CD4-positive, CD25-positive, alpha-beta regulatory T cell (primary cell): ENCODE results near the gene KIF26B. TPM values are rescaled to one million over a fixed set of nuclear protein-coding genes. Genes with fewer than 3 reads are reported as not detected.
A peak's percentile ranks its signal among the peaks of the same experiment; 100 is the strongest.

Source experiments
- ATAC-seq, 2 donors: fragments of 150-1000 bp; cut with Tn5 transposase; one replicate each; pipeline ENCODE4 v1.10.0; 2021; ENCODE audit warnings: low read depth in 2 of 2, moderate number of reproducible peaks in 2 of 2, moderate library complexity in 1 of 2
- DNase-seq, 3 donors: peaks; one replicate each; pipeline versions ENCODE4 v3.0.0 to v3.0.0-alpha.2; 2012 to 2022; ENCODE audit warnings: mixed read lengths in 1 of 3
- H3K27ac ChIP-seq: one replicate; pipeline ENCODE4 v1.7.0; 2013; ENCODE audit warnings: mild to moderate bottlenecking, low read length; ENCODE audit not compliant: insufficient read depth, poor library complexity, severe bottlenecking
- H3K27me3 ChIP-seq: one replicate; pipeline ENCODE4 v1.7.0; 2013; ENCODE audit warnings: low read length; ENCODE audit not compliant: control insufficient read depth, insufficient read depth
- H3K36me3 ChIP-seq: one replicate; pipeline ENCODE4 v1.7.0; 2013; ENCODE audit warnings: mild to moderate bottlenecking, low read length, moderate library complexity; ENCODE audit not compliant: control insufficient read depth, insufficient read depth
- H3K4me1 ChIP-seq: 2 replicates; pipeline ENCODE4 v1.7.0; 2013; ENCODE audit warnings: mild to moderate bottlenecking, low read length; ENCODE audit not compliant: insufficient read depth, control insufficient read depth, poor library complexity, severe bottlenecking
- H3K4me3 ChIP-seq: one replicate; pipeline ENCODE4 v1.7.0; 2013; ENCODE audit warnings: low read depth, mild to moderate bottlenecking, low read length, moderate library complexity
- H3K9me3 ChIP-seq, 2 experiments: 1 replicate in 1 of 2; 2 replicates in 1 of 2; pipeline ENCODE4 v1.7.0; 2013; ENCODE audit warnings: low read length in 2 of 2, mild to moderate bottlenecking in 1 of 2, moderate library complexity in 1 of 2; ENCODE audit not compliant: control insufficient read depth in 2 of 2
- H3K27ac Mint-ChIP-seq, 3 donors: one replicate each; pipeline ENCODE4 v1.8.0; 2020 to 2022; ENCODE audit warnings: mild to moderate bottlenecking in 3 of 3, mixed read lengths in 3 of 3, moderate library complexity in 2 of 3
- H3K27me3 Mint-ChIP-seq: one replicate; pipeline ENCODE4 v1.8.0; 2022; ENCODE audit warnings: mild to moderate bottlenecking, mixed read lengths
- H3K36me3 Mint-ChIP-seq: one replicate; pipeline ENCODE4 v1.8.0; 2020; ENCODE audit warnings: mixed read lengths
- H3K4me1 Mint-ChIP-seq, 4 donors: one replicate each; pipeline ENCODE4 v1.8.0; 2020 to 2022; ENCODE audit warnings: mixed read lengths in 4 of 4, mild to moderate bottlenecking in 1 of 4
- H3K4me3 Mint-ChIP-seq, 4 donors: one replicate each; pipeline ENCODE4 v1.8.0; 2020 to 2022; ENCODE audit warnings: mild to moderate bottlenecking in 4 of 4, mixed read lengths in 4 of 4, moderate library complexity in 3 of 4
- H3K9me3 Mint-ChIP-seq, 7 donors: one replicate each; pipeline ENCODE4 v1.8.0; 2020 to 2022; ENCODE audit warnings: mixed read lengths in 7 of 7, mild to moderate bottlenecking in 3 of 7, moderate library complexity in 2 of 7
- polyA plus RNA-seq, 4 donors: library from polyadenylated mRNA; unstranded; fragments of 300-500 nt; fragmentation: Illumina TruSeq; gene quantifications; one replicate each; pipeline ENCODE4 v1.2.3, GENCODE V29; 2021
- total RNA-seq: library from RNA; stranded (reverse); gene quantifications from one replicate; pipeline ENCODE4 v1.2.3, GENCODE V29; 2022

Gene KIF26B
- total and polyA plus RNA-seq, 5 donors from 2014 or later, result not detected

GRCh38 chr1:245205864-245206263 is 51.1 kb downstream of the KIF26B start:
- Mint-ChIP-seq H3K36me3 (no peaks in the 10 kb centered on the region), H3K9me3 (peaks cover 0 to 23% (median 4%) of the 10 kb centered on the region in 7 donors), H3K27me3 (no peaks in the 10 kb centered on the region), H3K27ac (no peak overlapping the region), H3K4me1 (no peaks in the 10 kb centered on the region), H3K4me3 (no peak overlapping the region)
- Histone ChIP-seq H3K9me3 (peaks cover 10 to 26% of the 10 kb centered on the region in 2 experiments), H3K36me3 (no peaks in the 10 kb centered on the region), H3K27ac (no peak overlapping the region), H3K4me1 (no peaks in the 10 kb centered on the region), H3K4me3 (no peak overlapping the region), H3K27me3 (no peaks in the 10 kb centered on the region)
- no peak for DNase-seq
- no peak for ATAC-seq

- Histone ChIP-seq H3K4me1 (no peaks in the 10 kb centered on the region), H3K4me3 (no peak overlapping the region), H3K27me3 (no peaks in the 10 kb centered on the region), H3K36me3 (no peaks in the 10 kb centered on the region), H3K27ac (no peak overlapping the region), H3K9me3 (peaks cover 10 to 26% of the 10 kb centered on the region in 2 experiments)
- no peak overlapping the region for H3K27ac Mint-ChIP-seq
- no peak overlapping the region for H3K4me3 Mint-ChIP-seq
- H3K9me3 Mint-ChIP-seq, result peaks cover 0 to 23% (median 6%) of the 10 kb centered on the region in 7 donors
- ATAC-seq, result no peak
- no peaks in the 10 kb centered on the region for H3K4me1 Mint-ChIP-seq
- H3K36me3 Mint-ChIP-seq, result no peaks in the 10 kb centered on the region
- no peak for DNase-seq
- no peaks in the 10 kb centered on the region for H3K27me3 Mint-ChIP-seq
Observed at GRCh38 chr1:245207056-245207638, 52.4 kb downstream of the KIF26B start.

- no peaks in the 10 kb centered on the region for H3K36me3 Mint-ChIP-seq
- no peaks in the 10 kb centered on the region for H3K27me3 Mint-ChIP-seq
- no peak overlapping the region for H3K27ac Mint-ChIP-seq
- H3K4me3 Mint-ChIP-seq, result no peak overlapping the region
- Histone ChIP-seq H3K36me3 (no peaks in the 10 kb centered on the region), H3K9me3 (peaks cover 10 to 26% of the 10 kb centered on the region in 2 experiments), H3K4me1 (no peaks in the 10 kb centered on the region), H3K27me3 (no peaks in the 10 kb centered on the region), H3K27ac (no peak overlapping the region), H3K4me3 (no peak overlapping the region)
- ATAC-seq (no peak), DNase-seq (no peak)
- H3K9me3 Mint-ChIP-seq, result peaks cover 0 to 23% (median 6%) of the 10 kb centered on the region in 7 donors
- no peaks in the 10 kb centered on the region for H3K4me1 Mint-ChIP-seq
Observed at GRCh38 chr1:245207801-245208200, 53.0 kb downstream of the KIF26B start.

- no peak overlapping the region for H3K27ac ChIP-seq
- peaks cover 10 to 26% of the 10 kb centered on the region in 2 experiments for H3K9me3 ChIP-seq
- H3K27me3 ChIP-seq, result no peaks in the 10 kb centered on the region
- ATAC-seq (no peak), DNase-seq (no peak)
- H3K9me3 Mint-ChIP-seq, result peaks cover 0 to 23% (median 4%) of the 10 kb centered on the region in 7 donors
- no peak overlapping the region for H3K4me3 Mint-ChIP-seq
- no peaks in the 10 kb centered on the region for H3K36me3 ChIP-seq
- H3K4me1 ChIP-seq, result no peaks in the 10 kb centered on the region
- H3K4me3 ChIP-seq, result no peak overlapping the region
- no peaks in the 10 kb centered on the region for H3K27me3 Mint-ChIP-seq
- no peaks in the 10 kb centered on the region for H3K4me1 Mint-ChIP-seq
- peak overlapping the region in 1 of 3 donors; percentile 74 for H3K27ac Mint-ChIP-seq
- H3K36me3 Mint-ChIP-seq, result no peaks in the 10 kb centered on the region
Observed at GRCh38 chr1:245209658-245210435, 55.1 kb downstream of the KIF26B start.

DNA sequence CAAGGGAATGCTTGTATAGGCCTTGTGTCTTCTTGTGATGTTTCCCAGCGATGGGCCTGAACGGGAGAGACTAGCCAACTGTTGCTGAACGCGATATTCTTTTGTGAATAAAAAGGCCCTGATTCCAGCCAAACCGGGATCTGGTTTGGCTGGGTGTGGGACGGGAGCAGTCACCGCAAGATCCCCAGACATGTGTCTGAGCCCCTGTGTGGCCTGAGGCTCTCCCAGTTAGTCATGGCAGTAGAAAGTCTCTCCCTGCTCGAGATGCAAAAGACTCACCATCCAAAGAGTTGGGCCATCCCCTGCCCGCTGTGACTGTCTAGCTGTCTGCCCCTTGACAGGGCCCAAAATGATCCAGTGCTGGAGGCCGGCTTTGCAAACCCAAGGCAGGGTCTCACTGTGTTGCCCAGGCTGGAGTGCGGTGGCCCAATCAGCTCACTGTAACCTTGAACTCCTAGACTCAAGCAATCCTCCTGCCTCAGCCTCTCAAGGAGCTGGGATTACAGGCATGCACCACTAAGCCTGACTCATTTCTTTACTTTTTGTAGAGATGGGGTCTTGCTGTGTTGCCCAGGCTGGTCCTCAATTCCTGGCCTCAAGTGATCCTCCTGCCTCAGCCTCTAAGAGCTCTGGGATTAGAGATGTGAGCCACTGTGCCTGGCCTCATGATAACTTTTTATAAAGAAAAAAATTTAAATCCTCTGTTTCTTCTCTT is 56.4 kb downstream of the KIF26B start:
- H3K27me3 ChIP-seq, result no peaks in the 10 kb centered on the region
- H3K9me3 ChIP-seq, result peaks cover 10 to 23% of the 10 kb centered on the region in 2 experiments
- H3K27ac ChIP-seq, result no peak overlapping the region
- H3K36me3 Mint-ChIP-seq, result no peaks in the 10 kb centered on the region
- no peaks in the 10 kb centered on the region for H3K27me3 Mint-ChIP-seq
- H3K4me3 Mint-ChIP-seq, result no peak overlapping the region
- ATAC-seq (no peak), DNase-seq (no peak)
- H3K4me1 ChIP-seq, result no peaks in the 10 kb centered on the region
- no peaks in the 10 kb centered on the region for H3K36me3 ChIP-seq
- H3K9me3 Mint-ChIP-seq, result peaks cover 0 to 16% (median 2%) of the 10 kb centered on the region in 7 donors
- H3K4me3 ChIP-seq, result no peak overlapping the region
- H3K27ac Mint-ChIP-seq, result no peak overlapping the region
- no peaks in the 10 kb centered on the region for H3K4me1 Mint-ChIP-seq

DNA sequence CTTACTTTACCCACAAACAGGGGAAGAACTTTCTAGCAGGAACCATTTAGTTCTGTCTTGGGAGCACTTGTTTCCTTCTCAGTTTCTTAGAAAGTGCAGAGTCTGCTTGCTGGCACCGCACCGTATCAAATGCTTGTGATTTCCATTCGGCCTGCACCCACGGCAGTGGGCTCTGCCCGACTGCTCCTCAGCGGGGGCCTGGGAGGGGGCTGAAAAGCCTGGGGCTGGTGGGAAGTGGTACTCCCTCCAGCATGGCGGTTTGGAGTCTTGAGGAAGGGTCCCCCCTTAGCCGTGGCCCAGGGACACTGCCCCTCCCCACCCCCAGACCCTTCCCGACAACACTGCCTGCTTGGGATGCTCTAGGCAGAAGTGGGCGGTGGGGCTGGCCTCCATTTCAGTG is 57.0 kb downstream of the KIF26B start:
- H3K27me3 ChIP-seq, result no peaks in the 10 kb centered on the region
- no peak overlapping the region for H3K4me3 ChIP-seq
- no peak overlapping the region for H3K4me3 Mint-ChIP-seq
- no peaks in the 10 kb centered on the region for H3K36me3 ChIP-seq
- H3K9me3 Mint-ChIP-seq, result peaks cover 0 to 12% (median 2%) of the 10 kb centered on the region in 7 donors
- DNase-seq (no peak), ATAC-seq (no peak)
- H3K36me3 Mint-ChIP-seq, result no peaks in the 10 kb centered on the region
- H3K4me1 ChIP-seq, result no peaks in the 10 kb centered on the region
- H3K4me1 Mint-ChIP-seq, result no peaks in the 10 kb centered on the region
- no peak overlapping the region for H3K27ac ChIP-seq
- no peaks in the 10 kb centered on the region for H3K27me3 Mint-ChIP-seq
- peaks cover 7 to 18% of the 10 kb centered on the region in 2 experiments for H3K9me3 ChIP-seq
- H3K27ac Mint-ChIP-seq, result no peak overlapping the region

GRCh38 chr1:245212221-245212710 is 57.5 kb downstream of the KIF26B start:
- Mint-ChIP-seq H3K4me3 (no peak overlapping the region), H3K36me3 (no peaks in the 10 kb centered on the region), H3K27me3 (no peaks in the 10 kb centered on the region), H3K27ac (no peak overlapping the region), H3K4me1 (no peaks in the 10 kb centered on the region), H3K9me3 (peaks cover 0 to 7% (median 1%) of the 10 kb centered on the region in 7 donors)
- Histone ChIP-seq H3K4me1 (no peaks in the 10 kb centered on the region), H3K36me3 (no peaks in the 10 kb centered on the region), H3K4me3 (no peak overlapping the region), H3K9me3 (peaks cover 5 to 13% of the 10 kb centered on the region in 2 experiments), H3K27ac (no peak overlapping the region), H3K27me3 (no peaks in the 10 kb centered on the region)
- no peak for DNase-seq
- no peak for ATAC-seq
